ENCODE measurements around the gene DMD.
"Not testable (repeated sequence)": the region's sequence is repeated elsewhere in the genome, so short reads cannot be mapped to it uniquely, and the experiment has no call there.

The DMD gene

GRCh38 chrX:33149580-33149979 is 61.8 kb downstream of the DMD start:
- no peak for DNase-seq

- no peak for DNase-seq
Measured at GRCh38 chrX:33149085-33149484, 62.3 kb downstream of the DMD start.

GRCh38 chrX:33142331-33142730 is 69.0 kb downstream of the DMD start:
- no peak for DNase-seq

- DNase-seq, result no peak
Measured at GRCh38 chrX:33138677-33139249, 72.6 kb downstream of the DMD start.

GRCh38 chrX:33134164-33134563 is 77.2 kb downstream of the DMD start:
- no peak for DNase-seq

- no peak for DNase-seq
Measured at GRCh38 chrX:33133320-33133719, 78.0 kb downstream of the DMD start.

- peak; percentile 15 to 50 for DNase-seq
Measured at GRCh38 chrX:33132569-33132968, 78.8 kb downstream of the DMD start.

- DNase-seq, result no peak
Measured at GRCh38 chrX:33129607-33130006, 81.7 kb downstream of the DMD start.

GRCh38 chrX:33128048-33128805 is 83.1 kb downstream of the DMD start:
- DNase-seq, result peak; percentile 10 to 67

GRCh38 chrX:33126469-33126868 is 84.9 kb downstream of the DMD start:
- DNase-seq, result peak in 1 of 2 experiments; percentile 44

GRCh38 chrX:33109858-33110257 is 101.5 kb downstream of the DMD start:
- DNase-seq, result no peak

GRCh38 chrX:33106737-33107136 is 104.6 kb downstream of the DMD start:
- DNase-seq, result no peak

GRCh38 chrX:33095079-33095478 is 116.3 kb downstream of the DMD start:
- DNase-seq, result no peak

GRCh38 chrX:33087411-33087810 is 123.9 kb downstream of the DMD start:
- no peak for DNase-seq

- no peak for DNase-seq
Measured at GRCh38 chrX:33086886-33087285, 124.5 kb downstream of the DMD start.

- DNase-seq, result no peak
Measured at GRCh38 chrX:33082371-33082770, 129.0 kb downstream of the DMD start.

- DNase-seq, result no peak
Measured at GRCh38 chrX:33078273-33078672, 133.1 kb downstream of the DMD start.

GRCh38 chrX:33073660-33074059 is 137.7 kb downstream of the DMD start:
- DNase-seq, result not testable (repeated sequence)

- no peak for DNase-seq
Measured at GRCh38 chrX:33065415-33065814, 145.9 kb downstream of the DMD start.

- DNase-seq, result no peak
Measured at GRCh38 chrX:33062041-33062440, 149.3 kb downstream of the DMD start.

- DNase-seq, result peak; percentile 0 to 39
Measured at GRCh38 chrX:33053001-33053400, 158.3 kb downstream of the DMD start.

- no peak for DNase-seq
Measured at GRCh38 chrX:33045882-33046281, 165.5 kb downstream of the DMD start.

- no peak for DNase-seq
Measured at GRCh38 chrX:33045245-33045644, 166.1 kb downstream of the DMD start.

GRCh38 chrX:33041141-33041540 is 170.2 kb downstream of the DMD start:
- no peak for DNase-seq

- DNase-seq, result no peak
Measured at GRCh38 chrX:33032700-33033099, 178.6 kb downstream of the DMD start.

Data from NCI-H2081 (cell line).